B cell (primary cell): ENCODE measurements around the gene RPP14.

ENCODE experiments used
- CTCF ChIP-seq: fragments of 200-600 bp; IDR thresholded peaks from one replicate; pipeline ENCODE4 v1.8.0; 2022; ENCODE audit warnings: antibody characterized with exemption, mild to moderate bottlenecking
- EZH2 ChIP-seq: IDR thresholded peaks from 2 replicates; pipeline ENCODE4 v1.6.1; 2012; ENCODE audit warnings: borderline replicate concordance, low read depth, mild to moderate bottlenecking, moderate library complexity, low read length; ENCODE audit not compliant: insufficient read depth, poor library complexity, severe bottlenecking

GRCh38 chr3:58270485-58270884 lies 35.6 kb upstream of the RPP14 start:
- no peak for TF ChIP-seq CTCF
- TF ChIP-seq EZH2, result no peak
